Measurements from ENCODE around the gene COMT. TPM values are rescaled to one million over a fixed set of nuclear protein-coding genes. Genes with fewer than 3 reads are reported as not detected.

The COMT gene
- total RNA-seq, 1 experiment from 2014 or later, result 108 TPM

DNA sequence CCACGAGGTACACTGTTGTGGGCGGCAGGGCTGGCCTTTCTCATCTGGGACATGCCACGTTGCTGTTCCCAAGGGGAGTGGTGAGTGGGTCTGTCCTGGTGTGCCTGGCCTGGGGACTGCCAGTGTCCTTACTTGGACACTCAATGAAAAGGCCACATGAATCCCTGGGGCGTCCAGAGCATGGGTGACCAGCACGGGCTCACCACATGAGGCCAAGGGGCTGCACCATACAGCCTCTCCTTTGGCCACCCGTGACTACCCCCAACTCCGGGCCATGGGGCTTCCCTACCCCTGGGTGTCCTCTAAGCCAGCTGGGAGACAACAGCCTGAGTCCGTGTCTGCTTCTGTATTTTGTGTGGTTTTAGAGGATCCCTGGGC is 20.3 kb downstream of the COMT start:
- Histone ChIP-seq H3K9me3 (ENCODE audit: control insufficient read depth, insufficient read depth, low read depth, low read length) (no peaks in the 10 kb centered on the region), H3K27me3 (ENCODE audit: control insufficient read depth, insufficient read depth, low read length) (no peaks in the 10 kb centered on the region), H3K4me3 (ENCODE audit: low read depth in 2 of 2, low read length in 2 of 2) (no peak overlapping the region), H3K4me1 (ENCODE audit: control insufficient read depth, insufficient read depth, low read length) (peaks cover 6% of the 10 kb centered on the region), H3K36me3 (ENCODE audit: control insufficient read depth, insufficient read depth, low read length) (no peaks in the 10 kb centered on the region), H3K27ac (ENCODE audit: low read length) (no peak overlapping the region)
- TF ChIP-seq, protein P1, sequence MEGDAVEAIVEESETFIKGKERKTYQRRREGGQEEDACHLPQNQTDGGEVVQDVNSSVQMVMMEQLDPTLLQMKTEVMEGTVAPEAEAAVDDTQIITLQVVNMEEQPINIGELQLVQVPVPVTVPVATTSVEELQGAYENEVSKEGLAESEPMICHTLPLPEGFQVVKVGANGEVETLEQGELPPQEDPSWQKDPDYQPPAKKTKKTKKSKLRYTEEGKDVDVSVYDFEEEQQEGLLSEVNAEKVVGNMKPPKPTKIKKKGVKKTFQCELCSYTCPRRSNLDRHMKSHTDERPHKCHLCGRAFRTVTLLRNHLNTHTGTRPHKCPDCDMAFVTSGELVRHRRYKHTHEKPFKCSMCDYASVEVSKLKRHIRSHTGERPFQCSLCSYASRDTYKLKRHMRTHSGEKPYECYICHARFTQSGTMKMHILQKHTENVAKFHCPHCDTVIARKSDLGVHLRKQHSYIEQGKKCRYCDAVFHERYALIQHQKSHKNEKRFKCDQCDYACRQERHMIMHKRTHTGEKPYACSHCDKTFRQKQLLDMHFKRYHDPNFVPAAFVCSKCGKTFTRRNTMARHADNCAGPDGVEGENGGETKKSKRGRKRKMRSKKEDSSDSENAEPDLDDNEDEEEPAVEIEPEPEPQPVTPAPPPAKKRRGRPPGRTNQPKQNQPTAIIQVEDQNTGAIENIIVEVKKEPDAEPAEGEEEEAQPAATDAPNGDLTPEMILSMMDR (IDR thresholded peaks at IDR 0.05), result no peak
- no peak for TF ChIP-seq POLR2AphosphoS5 (IDR thresholded peaks at IDR 0.05; ENCODE audit: low read depth, low read length)
- no peak for DNase-seq (ENCODE audit: low read depth, low spot score)
- no TSS peak for BruUV-seq (replicated peaks)
- ChIA-PET CTCF (no interaction called here), POLR2A (no interaction called here)
- in situ Hi-C loops (cut with HindIII; ENCODE audit: low pct_unique_long_range_greater_than_20kb, low sequenced_read_pairs), result no loop called here
- ATAC-seq, result peak; percentile 2; the same call in 1 of the 2 replicates
- intact Hi-C loops (cut with micrococcal nuclease; ENCODE audit: unreplicated experiment), result no loop called here

DNA sequence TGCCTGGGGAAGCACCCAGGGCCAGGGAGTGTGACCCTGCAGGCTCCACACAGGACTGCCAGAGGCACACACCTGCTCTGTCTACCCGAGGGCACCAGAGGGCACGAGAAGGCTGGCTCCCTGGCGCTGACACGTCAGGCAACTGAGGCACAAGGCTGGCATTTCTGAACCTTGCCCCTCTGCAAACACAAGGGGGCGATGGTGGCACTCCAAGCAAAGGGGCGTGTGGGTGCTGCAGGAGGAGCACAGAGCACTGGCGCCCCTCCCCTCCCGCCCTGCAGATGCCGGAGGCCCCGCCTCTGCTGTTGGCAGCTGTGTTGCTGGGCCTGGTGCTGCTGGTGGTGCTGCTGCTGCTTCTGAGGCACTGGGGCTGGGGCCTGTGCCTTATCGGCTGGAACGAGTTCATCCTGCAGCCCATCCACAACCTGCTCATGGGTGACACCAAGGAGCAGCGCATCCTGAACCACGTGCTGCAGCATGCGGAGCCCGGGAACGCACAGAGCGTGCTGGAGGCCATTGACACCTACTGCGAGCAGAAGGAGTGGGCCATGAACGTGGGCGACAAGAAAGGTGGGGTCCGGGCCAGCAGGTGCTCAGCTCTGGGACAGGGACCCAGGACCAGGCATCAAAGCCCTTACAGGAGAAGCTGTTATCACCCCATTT is 20.8 kb downstream of the COMT start:
- POLR2A ChIA-PET, result no interaction called here
- CTCF ChIA-PET, result interaction anchor here (0.5 to 0.6 kb wide), 3 partner anchors 14 to 67 kb away, joined by 3 to 4 read pairs (median 3); no protein-coding TSS in a partner anchor
- no peak for TF ChIP-seq TCF7L2 (IDR thresholded peaks at IDR 0.05; ENCODE audit: low read depth, low read length)
- TF ChIP-seq POLR2AphosphoS5 (IDR thresholded peaks at IDR 0.05; ENCODE audit: low read depth, low read length), result no peak
- TF ChIP-seq, protein P1 (IDR thresholded peaks at IDR 0.05), result peak; percentile 78
- no peak for TF ChIP-seq SIN3A (IDR thresholded peaks at IDR 0.05; ENCODE audit: borderline replicate concordance, insufficient read depth, low read depth, low read length)
- no peak for TF ChIP-seq REST (IDR thresholded peaks at IDR 0.05; ENCODE audit: insufficient read depth in 1 of 2, low read depth in 2 of 2, low read length in 1 of 2)
- H3K4me1 ChIP-seq (ENCODE audit: control insufficient read depth, insufficient read depth, low read length), result peaks cover 6% of the 10 kb centered on the region
- H3K4me3 ChIP-seq (ENCODE audit: low read depth in 2 of 2, low read length in 2 of 2), result no peak overlapping the region
- peak; percentile 75 for ATAC-seq
- H3K9me3 ChIP-seq (ENCODE audit: control insufficient read depth, insufficient read depth, low read depth, low read length), result no peaks in the 10 kb centered on the region
- no peaks in the 10 kb centered on the region for H3K27me3 ChIP-seq (ENCODE audit: control insufficient read depth, insufficient read depth, low read length)
- DNase-seq (ENCODE audit: low read depth, low spot score), result no peak
- in situ Hi-C loops (cut with HindIII; ENCODE audit: low pct_unique_long_range_greater_than_20kb, low sequenced_read_pairs) (no loop called here), intact Hi-C loops (cut with micrococcal nuclease; ENCODE audit: unreplicated experiment) (no loop called here)
- no peaks in the 10 kb centered on the region for H3K36me3 ChIP-seq (ENCODE audit: control insufficient read depth, insufficient read depth, low read length)
- no peak overlapping the region for H3K27ac ChIP-seq (ENCODE audit: low read length)
- BruUV-seq (replicated peaks), result no TSS peak

Measured in Panc1 (cell line).